ENCODE data around the gene PTGES3.

- no peak for TF ChIP-seq CREB1 (IDR thresholded peaks at IDR 0.05)
- TF ChIP-seq EZH2 (IDR thresholded peaks at IDR 0.05; ENCODE audit: low read depth, low read length, severe bottlenecking) = no peak
- no peak for TF ChIP-seq SP1 (IDR thresholded peaks at IDR 0.05; ENCODE audit: low read depth, low read length)
- no peak for TF ChIP-seq CTCF (IDR thresholded peaks at IDR 0.05; ENCODE audit: control extremely low read depth in 1 of 3, insufficient read depth in 1 of 3, low read depth in 1 of 3, low read length in 3 of 3)
- no peak for TF ChIP-seq RNF2 (IDR thresholded peaks at IDR 0.05; ENCODE audit: borderline replicate concordance, low read depth, low read length, missing control alignments, poor library complexity, severe bottlenecking)
- TF ChIP-seq NRF1 (IDR thresholded peaks at IDR 0.05; ENCODE audit: low read depth, low read length) = no peak
- no peak for TF ChIP-seq ZNF274 (IDR thresholded peaks at IDR 0.05; ENCODE audit: borderline replicate concordance, extremely low read depth, low read length)
- TF ChIP-seq POLR2AphosphoS5 (IDR thresholded peaks at IDR 0.05; ENCODE audit: low read depth, low read length) = no peak
- TF ChIP-seq POLR2A (IDR thresholded peaks at IDR 0.05; ENCODE audit: control extremely low read depth in 1 of 2, low read depth in 2 of 2, low read length in 2 of 2) = no peak
- TF ChIP-seq NANOG (IDR thresholded peaks at IDR 0.05; ENCODE audit: insufficient read depth, low read depth, low read length, poor library complexity, severe bottlenecking) = no peak
- TF ChIP-seq KDM1A (IDR thresholded peaks at IDR 0.05; ENCODE audit: borderline replicate concordance, low read length) = no peak
- no peak for TF ChIP-seq BRCA1 (IDR thresholded peaks at IDR 0.05; ENCODE audit: low read depth, low read length)
These were observed 37.6 kb upstream of the PTGES3 start for GRCh38 chr12:56725723-56726102.
